Measurements from ENCODE around the gene SRCIN1.
"Not testable (repeated sequence)": the region's sequence is repeated elsewhere in the genome, so short reads cannot be mapped to it uniquely, and the experiment has no call there.

Gene SRCIN1

GRCh38 chr17:38492067-38493040 is 113.4 kb downstream of the SRCIN1 start:
- POLR2A ChIA-PET; H3K4me3 ChIP-seq (ENCODE audit: low read depth, low read length); DNase-seq (ENCODE audit: low read depth, low spot score): not testable (repeated sequence)
- peak; percentile 76 for TF ChIP-seq CTCF (IDR thresholded peaks at IDR 0.05; ENCODE audit: insufficient read depth, low read length, missing control alignments)
- CTCF ChIA-PET, result interaction anchor here (0.7 to 4.2 kb wide), 23 partner anchors 10 to 175 kb away, joined by 3 to 42 read pairs (median 5); no protein-coding TSS in a partner anchor

GRCh38 chr17:38491346-38492066 is 114.2 kb downstream of the SRCIN1 start:
- CTCF ChIA-PET, result interaction anchor here (0.7 to 4.2 kb wide), 13 partner anchors 9 to 175 kb away, joined by 3 to 42 read pairs (median 6); no protein-coding TSS in a partner anchor
- DNase-seq (ENCODE audit: low read depth, low spot score); H3K4me3 ChIP-seq (ENCODE audit: low read depth, low read length); POLR2A ChIA-PET: not testable (repeated sequence)

DNA sequence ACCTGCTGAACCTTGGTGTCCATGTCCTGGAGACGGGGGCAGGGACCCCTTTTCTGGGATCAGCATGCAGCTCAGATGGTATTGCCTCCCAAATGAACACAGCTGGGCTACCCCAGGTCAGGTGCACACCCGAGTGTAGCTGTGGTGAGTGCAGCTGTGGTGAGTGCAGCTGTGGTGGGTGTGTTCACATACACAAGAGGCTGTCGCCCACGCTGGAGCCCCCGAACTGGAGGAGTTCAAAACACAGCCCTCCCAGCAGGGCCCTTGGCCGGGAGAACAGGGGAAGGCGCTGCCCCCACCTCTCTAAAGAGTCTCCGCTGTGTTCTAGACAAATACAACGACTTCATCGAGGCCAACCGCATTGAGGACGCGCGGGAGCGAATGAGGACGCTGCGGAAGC is 116.0 kb downstream of the SRCIN1 start:
- DNase-seq (ENCODE audit: low read depth, low spot score); H3K4me3 ChIP-seq (ENCODE audit: low read depth, low read length); POLR2A ChIA-PET: not testable (repeated sequence)
- CTCF ChIA-PET, result interaction anchor here (0.7 to 4.2 kb wide), 5 partner anchors 14 to 177 kb away, joined by 3 to 42 read pairs (median 15); no protein-coding TSS in a partner anchor

DNA sequence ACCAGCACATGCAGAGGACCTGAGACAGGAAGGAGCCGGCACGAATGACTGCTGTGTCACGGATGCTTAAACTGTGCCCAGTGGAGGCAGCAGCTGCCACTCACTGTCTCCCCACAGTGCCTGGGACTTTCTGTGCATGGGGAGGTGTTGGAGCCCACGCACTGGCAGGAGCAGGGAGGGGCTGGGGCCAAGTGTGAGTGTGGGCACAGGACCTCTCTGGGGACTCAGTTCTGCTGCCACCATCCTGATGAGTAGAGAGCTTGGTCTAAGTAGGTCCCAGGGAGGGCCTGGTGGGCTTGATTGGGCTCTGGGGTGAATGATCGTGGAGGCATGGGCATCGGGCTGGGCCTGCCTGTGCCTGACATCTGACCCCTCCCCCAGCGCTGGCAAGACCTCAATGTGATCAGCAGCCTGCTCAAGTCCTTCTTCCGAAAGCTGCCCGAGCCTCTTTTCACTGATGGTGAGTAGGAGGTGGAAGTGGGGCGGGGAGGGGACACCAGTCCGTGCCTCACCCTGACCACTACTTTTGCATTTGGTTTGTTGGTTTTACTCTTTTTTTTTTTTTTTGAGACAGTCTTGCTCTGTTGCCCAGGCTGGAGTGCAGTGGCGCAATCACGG is 120.0 kb downstream of the SRCIN1 start:
- CTCF ChIA-PET, result interaction anchor here (0.6 to 4.8 kb wide), 11 partner anchors 9 to 137 kb away, joined by 3 to 30 read pairs (median 7); partner anchors contain the start of gene ARHGAP23
- DNase-seq (ENCODE audit: low read depth, low spot score); H3K4me3 ChIP-seq (ENCODE audit: low read depth, low read length); POLR2A ChIA-PET: not testable (repeated sequence)

DNA sequence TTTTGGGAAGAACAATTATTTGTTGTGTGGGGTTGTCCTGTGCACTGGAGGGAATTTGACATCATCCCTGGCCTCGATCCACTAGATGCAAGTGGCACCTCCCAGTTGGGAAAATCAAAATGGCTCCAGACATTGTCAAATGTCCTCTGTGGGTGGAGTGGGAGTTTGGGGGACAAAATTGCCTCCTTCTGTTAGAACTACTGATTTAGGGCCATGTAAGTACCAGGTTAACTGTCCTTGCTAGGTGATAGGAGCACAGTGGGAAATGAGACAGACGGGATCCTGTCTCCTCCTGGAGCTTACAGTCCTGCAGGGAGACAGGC is 120.6 kb downstream of the SRCIN1 start:
- DNase-seq (ENCODE audit: low read depth, low spot score), result no peak
- TF ChIP-seq CTCF (IDR thresholded peaks at IDR 0.05; ENCODE audit: insufficient read depth, low read length, missing control alignments), result no peak
- CTCF ChIA-PET, result interaction anchor here (0.8 to 4.8 kb wide), 11 partner anchors 10 to 136 kb away, joined by 3 to 30 read pairs (median 8); partner anchors contain the start of gene ARHGAP23
- no peak overlapping the region for H3K4me3 ChIP-seq (ENCODE audit: low read depth, low read length)
- POLR2A ChIA-PET, result no interaction called here

DNA sequence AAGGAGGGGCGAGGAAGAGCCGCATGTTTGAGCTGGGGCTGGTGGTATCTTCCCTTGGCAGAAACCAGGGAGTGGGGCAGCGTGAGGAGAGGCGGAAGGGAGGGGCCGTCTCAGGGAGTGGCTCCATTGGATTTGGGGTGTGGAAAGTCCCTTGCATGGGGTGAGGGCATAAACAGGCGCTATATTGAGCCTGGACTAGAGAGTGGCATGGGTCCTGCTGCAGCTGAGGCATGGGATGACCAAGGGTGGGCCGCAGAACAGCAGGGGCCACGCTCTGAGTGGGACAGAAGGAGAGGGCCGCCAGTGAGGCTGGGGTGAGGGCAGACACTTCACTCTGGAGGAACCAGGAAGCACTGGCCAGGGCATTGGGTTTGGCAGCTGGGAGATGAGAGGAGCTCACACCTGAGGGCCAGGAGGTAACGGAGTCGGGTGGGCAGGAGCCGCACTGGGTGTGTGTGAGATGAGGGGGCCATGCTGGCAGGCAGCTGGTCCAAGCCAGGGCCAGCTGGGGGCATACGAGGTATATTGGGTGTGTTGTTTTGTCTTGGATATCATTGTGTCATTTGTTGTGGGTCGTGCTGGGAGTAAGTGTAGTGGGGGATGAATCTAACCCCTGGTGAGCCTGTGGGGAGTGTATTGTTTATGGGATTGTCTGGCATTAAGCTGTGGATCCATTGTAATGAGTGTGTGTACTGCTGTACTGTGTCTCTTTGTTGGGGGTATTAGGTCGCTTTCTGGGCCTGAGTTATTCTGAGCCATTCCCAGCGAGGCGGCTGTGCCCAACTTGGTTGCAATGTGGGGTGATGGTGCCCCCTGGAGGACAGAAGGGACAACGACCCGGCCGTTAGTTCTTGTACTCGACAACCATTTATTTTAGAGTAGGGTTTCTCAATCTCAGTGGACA is 121.3 kb downstream of the SRCIN1 start:
- DNase-seq (ENCODE audit: low read depth, low spot score); POLR2A ChIA-PET; H3K4me3 ChIP-seq (ENCODE audit: low read depth, low read length): not testable (repeated sequence)
- CTCF ChIA-PET, result interaction anchor here (1.8 to 4.8 kb wide), 7 partner anchors 11 to 135 kb away, joined by 7 to 30 read pairs (median 10); partner anchors contain the start of gene ARHGAP23
- peak; percentile 65 for TF ChIP-seq CTCF (IDR thresholded peaks at IDR 0.05; ENCODE audit: insufficient read depth, low read length, missing control alignments)

DNA sequence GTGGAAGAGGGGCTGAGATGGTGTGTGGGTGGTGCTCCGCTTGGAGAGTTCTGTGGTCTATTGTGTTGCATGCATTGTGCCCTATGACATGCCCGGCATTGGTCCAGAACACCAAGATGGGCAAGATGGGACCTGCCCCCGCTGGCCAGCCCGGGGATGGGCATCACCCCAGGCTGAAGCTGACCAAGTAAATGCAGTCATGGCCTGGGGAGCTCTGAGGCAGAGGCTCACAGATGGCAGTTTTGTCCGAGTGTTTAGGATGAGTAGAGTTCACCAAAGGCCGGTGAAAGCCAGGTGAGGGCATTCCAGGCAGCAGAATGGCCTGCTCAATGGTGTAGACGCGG is 123.1 kb downstream of the SRCIN1 start:
- not testable (repeated sequence) for H3K4me3 ChIP-seq (ENCODE audit: low read depth, low read length); DNase-seq (ENCODE audit: low read depth, low spot score)
- ChIA-PET POLR2A (interaction anchor here (0.7 kb wide), 1 partner anchor 63 kb away, joined by 3 read pairs; no protein-coding TSS in a partner anchor), CTCF (interaction anchor here (1.4 to 4.8 kb wide), 4 partner anchors 9 to 55 kb away, joined by 4 to 30 read pairs (median 10); partner anchors contain the start of gene ARHGAP23)

GRCh38 chr17:38482039-38482699 is 123.6 kb downstream of the SRCIN1 start:
- H3K4me3 ChIP-seq (ENCODE audit: low read depth, low read length); POLR2A ChIA-PET; DNase-seq (ENCODE audit: low read depth, low spot score): not testable (repeated sequence)
- CTCF ChIA-PET, result interaction anchor here (1.4 to 4.8 kb wide), 4 partner anchors 9 to 55 kb away, joined by 4 to 30 read pairs (median 10); partner anchors contain the start of gene ARHGAP23
